AG04450 (cell line): ENCODE measurements around the gene DDRGK1. TPM values are rescaled to one million over a fixed set of nuclear protein-coding genes. Genes with fewer than 3 reads are reported as not detected.
"Not testable (repeated sequence)": the region's sequence is repeated elsewhere in the genome, so short reads cannot be mapped to it uniquely, and the experiment has no call there.

Source experiments
- CTCF ChIA-PET: fragments of 300-600, 350-600 bp; formaldehyde crosslinking; extraction: SDS; loops from one replicate; lab custom pipeline; 2022; ENCODE audit warnings: antibody characterized with exemption, inconsistent platforms; lab: Charles Lee
- POLR2A ChIA-PET: fragments of 350-600 bp; formaldehyde crosslinking; extraction: SDS; loops from one replicate; lab custom pipeline; 2021; ENCODE audit warnings: antibody characterized with exemption, inconsistent platforms; lab: Yijun Ruan, JAX
- DNase-seq: peaks from one replicate; pipeline ENCODE4 v3.0.0-alpha.2; 2011; ENCODE audit warnings: low read depth, low spot score
- H3K27ac ChIP-seq: one replicate; pipeline ENCODE4 v1.5.1; 2012; ENCODE audit warnings: low read depth, low read length, control low read depth
- H3K27me3 ChIP-seq: one replicate; pipeline ENCODE4 v1.6.0; 2012; ENCODE audit warnings: low read length; ENCODE audit not compliant: control insufficient read depth, insufficient read depth
- H3K4me3 ChIP-seq: 2 replicates; pipeline ENCODE4 v1.5.1; 2011; ENCODE audit warnings: mild to moderate bottlenecking, low read depth, low read length, control low read depth
- H3K9me3 ChIP-seq: 2 replicates; pipeline ENCODE4 v1.5.1; 2012; ENCODE audit warnings: low read length; ENCODE audit not compliant: control insufficient read depth, insufficient read depth
- polyA plus RNA-seq: library from polyadenylated mRNA; depleted of rRNA; stranded (reverse); fragments of >200 nt; gene quantifications from 2 replicates; pipeline ENCODE4 v1.2.3, GENCODE V29; 2011
- TF ChIP-seq, protein P1 (sequence below): IDR thresholded peaks from 2 replicates; pipeline ENCODE4 v1.5.1; 2011; ENCODE audit warnings: low read depth, low read length, control low read depth, inconsistent platforms

Gene DDRGK1
- polyA plus RNA-seq, 1 experiment = 24.7 TPM

GRCh38 chr20:3189561-3190131, 14.8 kb downstream of the DDRGK1 start:
- TF ChIP-seq, protein P1, sequence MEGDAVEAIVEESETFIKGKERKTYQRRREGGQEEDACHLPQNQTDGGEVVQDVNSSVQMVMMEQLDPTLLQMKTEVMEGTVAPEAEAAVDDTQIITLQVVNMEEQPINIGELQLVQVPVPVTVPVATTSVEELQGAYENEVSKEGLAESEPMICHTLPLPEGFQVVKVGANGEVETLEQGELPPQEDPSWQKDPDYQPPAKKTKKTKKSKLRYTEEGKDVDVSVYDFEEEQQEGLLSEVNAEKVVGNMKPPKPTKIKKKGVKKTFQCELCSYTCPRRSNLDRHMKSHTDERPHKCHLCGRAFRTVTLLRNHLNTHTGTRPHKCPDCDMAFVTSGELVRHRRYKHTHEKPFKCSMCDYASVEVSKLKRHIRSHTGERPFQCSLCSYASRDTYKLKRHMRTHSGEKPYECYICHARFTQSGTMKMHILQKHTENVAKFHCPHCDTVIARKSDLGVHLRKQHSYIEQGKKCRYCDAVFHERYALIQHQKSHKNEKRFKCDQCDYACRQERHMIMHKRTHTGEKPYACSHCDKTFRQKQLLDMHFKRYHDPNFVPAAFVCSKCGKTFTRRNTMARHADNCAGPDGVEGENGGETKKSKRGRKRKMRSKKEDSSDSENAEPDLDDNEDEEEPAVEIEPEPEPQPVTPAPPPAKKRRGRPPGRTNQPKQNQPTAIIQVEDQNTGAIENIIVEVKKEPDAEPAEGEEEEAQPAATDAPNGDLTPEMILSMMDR = no peak
- no peak for DNase-seq
- Histone ChIP-seq H3K9me3 (no peaks in the 10 kb centered on the region), H3K4me3 (no peak overlapping the region), H3K27ac (peak overlapping the region; percentile 11), H3K27me3 (no peaks in the 10 kb centered on the region)
- POLR2A ChIA-PET = no interaction called here
- CTCF ChIA-PET = interaction anchor here (0.6 kb wide), 1 partner anchor 31 kb away, joined by 3 read pairs; no protein-coding TSS in a partner anchor

GRCh38 chr20:3188823-3189413, 15.6 kb downstream of the DDRGK1 start:
- CTCF ChIA-PET = interaction anchor here (0.6 kb wide), 1 partner anchor 30 kb away, joined by 3 read pairs; no protein-coding TSS in a partner anchor

DNA sequence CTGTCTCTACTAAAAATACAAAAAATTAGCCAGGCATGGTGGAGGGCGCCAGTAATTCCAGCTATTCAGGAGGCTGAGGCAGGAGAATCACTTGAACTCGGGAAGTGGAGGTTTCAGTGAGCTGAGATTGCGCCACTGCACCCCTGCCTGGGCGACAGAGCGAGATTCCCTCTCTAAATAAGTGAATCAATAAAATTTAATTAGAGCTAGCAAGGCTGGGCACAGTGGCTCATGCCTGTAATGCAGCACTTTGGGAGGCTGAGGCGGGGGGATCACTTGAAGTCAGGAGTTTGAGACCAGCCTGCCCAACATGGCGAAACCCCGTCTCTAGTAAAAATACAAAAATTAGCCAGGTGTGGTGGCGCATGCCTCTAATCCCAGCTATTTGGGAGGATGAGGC, 16.6 kb downstream of the DDRGK1 start:
- CTCF ChIA-PET = interaction anchor here (1.1 kb wide), 1 partner anchor 31 kb away, joined by 3 read pairs; no protein-coding TSS in a partner anchor
- H3K9me3 ChIP-seq, H3K4me3 ChIP-seq, H3K27ac ChIP-seq, DNase-seq, POLR2A ChIA-PET, H3K27me3 ChIP-seq: not testable (repeated sequence)

More at GRCh38 chr20:3188823-3189413, 15.6 kb downstream of the DDRGK1 start:
- H3K4me3 ChIP-seq = no peak overlapping the region
- DNase-seq = no peak
- POLR2A ChIA-PET = interaction anchor here (0.6 kb wide), 1 partner anchor 135 kb away, joined by 4 read pairs; no protein-coding TSS in a partner anchor
- TF ChIP-seq, protein P1 = no peak
- H3K9me3 ChIP-seq = no peaks in the 10 kb centered on the region
- H3K27ac ChIP-seq = no peak overlapping the region
- H3K27me3 ChIP-seq = no peaks in the 10 kb centered on the region

DNA sequence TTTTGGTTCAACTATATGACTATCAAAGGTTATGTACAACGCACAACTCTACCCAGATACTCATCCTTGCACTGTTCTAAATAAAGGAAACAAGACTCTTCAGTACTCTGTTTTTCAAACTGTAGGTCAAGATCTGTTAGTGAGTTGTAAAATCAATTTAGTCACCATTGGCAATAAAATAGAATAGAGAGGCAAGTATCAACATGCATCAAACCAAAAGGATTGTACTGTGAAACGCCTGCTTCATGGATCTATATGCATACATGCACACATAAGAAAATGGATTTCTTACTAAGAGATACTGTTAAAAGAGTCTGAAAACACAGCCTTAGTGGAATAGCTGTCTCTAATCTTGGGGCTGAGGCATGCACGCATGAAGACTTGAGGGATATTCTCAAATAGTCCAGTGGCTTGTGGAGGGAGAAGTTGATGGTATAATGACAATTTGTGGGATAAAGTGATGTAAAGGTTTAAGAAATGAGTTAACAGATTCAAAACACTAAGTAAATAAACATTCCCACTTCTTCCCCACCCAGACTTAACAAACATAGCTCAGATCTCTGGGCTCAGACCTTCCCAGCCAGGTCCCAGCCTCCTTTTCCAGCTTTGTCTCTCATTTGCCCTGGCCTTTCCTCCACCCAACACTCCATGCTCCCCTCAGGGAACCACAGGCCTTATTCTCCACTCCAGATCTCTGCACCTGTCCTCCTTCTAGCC, 20.4 kb downstream of the DDRGK1 start:
- H3K27me3 ChIP-seq = no peaks in the 10 kb centered on the region
- POLR2A ChIA-PET = no interaction called here

GRCh38 chr20:3182429-3182828, 22.1 kb downstream of the DDRGK1 start:
- H3K27me3 ChIP-seq, DNase-seq, POLR2A ChIA-PET, CTCF ChIA-PET, H3K9me3 ChIP-seq, H3K27ac ChIP-seq, H3K4me3 ChIP-seq: not testable (repeated sequence)

More for the DNA sequence above, 20.4 kb downstream of the DDRGK1 start:
- CTCF ChIA-PET = no interaction called here
- no peak for DNase-seq
- Histone ChIP-seq H3K27ac (no peak overlapping the region), H3K9me3 (no peaks in the 10 kb centered on the region), H3K4me3 (no peak overlapping the region)
- TF ChIP-seq, protein P1 = no peak
